ENCODE measurements around the gene PARP16. TPM values are rescaled to one million over a fixed set of nuclear protein-coding genes. Genes with fewer than 3 reads are reported as not detected.
A peak's percentile ranks its signal among the peaks of the same experiment; 100 is the strongest.

Gene PARP16
- total and polyA plus RNA-seq, 7 donors, result 2.8 to 6.3 (median 4.3) TPM

DNA sequence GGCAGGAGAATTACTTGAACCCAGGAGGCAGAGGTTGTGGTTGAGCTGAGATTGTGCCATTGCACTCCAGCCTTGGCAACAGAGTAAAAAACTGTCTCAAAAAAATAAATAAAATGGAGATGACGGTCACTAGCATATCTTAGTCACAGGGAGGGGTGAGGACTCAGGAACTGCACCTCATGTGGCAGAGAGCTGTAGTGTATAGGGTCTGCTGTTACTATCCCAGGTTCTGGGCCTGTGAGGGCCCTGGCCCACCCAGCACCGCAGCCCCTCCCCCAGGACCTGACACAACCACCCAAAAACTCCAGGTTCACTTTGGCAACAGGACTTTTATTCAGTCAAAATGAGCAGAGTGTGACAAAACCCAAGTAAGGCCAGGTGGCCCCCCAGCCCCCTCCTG, 40.1 kb upstream of the PARP16 start:
- no peaks in the 10 kb centered on the region for H3K27me3 ChIP-seq (ENCODE audit: insufficient read depth in 3 of 3, low read length in 2 of 3)
- H3K9me3 ChIP-seq, result no peaks in the 10 kb centered on the region
- no peak overlapping the region for H3K4me3 ChIP-seq
- TF ChIP-seq, protein P1, sequence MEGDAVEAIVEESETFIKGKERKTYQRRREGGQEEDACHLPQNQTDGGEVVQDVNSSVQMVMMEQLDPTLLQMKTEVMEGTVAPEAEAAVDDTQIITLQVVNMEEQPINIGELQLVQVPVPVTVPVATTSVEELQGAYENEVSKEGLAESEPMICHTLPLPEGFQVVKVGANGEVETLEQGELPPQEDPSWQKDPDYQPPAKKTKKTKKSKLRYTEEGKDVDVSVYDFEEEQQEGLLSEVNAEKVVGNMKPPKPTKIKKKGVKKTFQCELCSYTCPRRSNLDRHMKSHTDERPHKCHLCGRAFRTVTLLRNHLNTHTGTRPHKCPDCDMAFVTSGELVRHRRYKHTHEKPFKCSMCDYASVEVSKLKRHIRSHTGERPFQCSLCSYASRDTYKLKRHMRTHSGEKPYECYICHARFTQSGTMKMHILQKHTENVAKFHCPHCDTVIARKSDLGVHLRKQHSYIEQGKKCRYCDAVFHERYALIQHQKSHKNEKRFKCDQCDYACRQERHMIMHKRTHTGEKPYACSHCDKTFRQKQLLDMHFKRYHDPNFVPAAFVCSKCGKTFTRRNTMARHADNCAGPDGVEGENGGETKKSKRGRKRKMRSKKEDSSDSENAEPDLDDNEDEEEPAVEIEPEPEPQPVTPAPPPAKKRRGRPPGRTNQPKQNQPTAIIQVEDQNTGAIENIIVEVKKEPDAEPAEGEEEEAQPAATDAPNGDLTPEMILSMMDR (IDR thresholded peaks at IDR 0.05), result no peak
- H3K36me3 ChIP-seq (ENCODE audit: insufficient read depth in 1 of 2, low read depth in 1 of 2), result no peaks in the 10 kb centered on the region
- no peak for ATAC-seq
- peak in 1 of 2 donors; percentile 28 for DNase-seq
- 87 to 94% (median 90%) methylated on average over 2 of the region's 2 CpGs for WGBS, 3 donors
- H3K4me1 ChIP-seq, result peaks cover 8% of the 10 kb centered on the region
- intact Hi-C loops (cut with DNase I), result loop anchor here in 1 of 2 donors (2.0 kb wide), 1 partner anchor 48 kb away; no protein-coding TSS in a partner anchor
- H3K27ac ChIP-seq, result no peak overlapping the region

DNA sequence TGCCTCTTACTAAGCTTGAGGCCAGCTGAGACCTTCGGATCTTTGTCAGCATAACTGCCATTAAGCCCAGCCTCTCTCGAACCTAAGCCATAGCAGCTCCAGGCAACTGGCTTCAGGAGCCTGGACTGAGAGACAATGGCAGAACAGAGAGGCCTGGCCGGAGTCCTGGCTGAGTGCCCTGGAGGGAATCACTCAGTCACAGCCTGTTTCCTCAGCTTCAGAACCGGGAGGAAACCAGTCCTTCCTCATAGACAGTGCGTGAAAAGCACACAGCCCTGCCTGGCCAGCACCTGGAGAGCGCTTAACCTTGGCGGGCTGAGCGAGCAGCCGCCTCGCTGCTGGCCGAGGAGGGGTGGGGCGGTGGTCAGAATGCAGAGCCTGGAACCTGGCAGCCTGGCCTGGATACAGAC, 39.4 kb upstream of the PARP16 start:
- DNase-seq (peak in 1 of 2 donors; percentile 54), ATAC-seq (peak in 2 of 4 donors; percentile 26 to 49)
- TF ChIP-seq, protein P1 (IDR thresholded peaks at IDR 0.05), result no peak
- intact Hi-C loops (cut with DNase I), result loop anchor here in 1 of 2 donors (2.0 kb wide), 1 partner anchor 49 kb away; no protein-coding TSS in a partner anchor
- Histone ChIP-seq H3K27ac (no peak overlapping the region), H3K27me3 (ENCODE audit: insufficient read depth in 3 of 3, low read length in 2 of 3) (no peaks in the 10 kb centered on the region), H3K36me3 (ENCODE audit: insufficient read depth in 1 of 2, low read depth in 1 of 2) (no peaks in the 10 kb centered on the region), H3K4me3 (no peak overlapping the region), H3K4me1 (peaks cover 8% of the 10 kb centered on the region), H3K9me3 (no peaks in the 10 kb centered on the region)
- WGBS, 3 donors, result 46 to 48% (median 47%) methylated on average over 12 of the region's 12 CpGs

DNA sequence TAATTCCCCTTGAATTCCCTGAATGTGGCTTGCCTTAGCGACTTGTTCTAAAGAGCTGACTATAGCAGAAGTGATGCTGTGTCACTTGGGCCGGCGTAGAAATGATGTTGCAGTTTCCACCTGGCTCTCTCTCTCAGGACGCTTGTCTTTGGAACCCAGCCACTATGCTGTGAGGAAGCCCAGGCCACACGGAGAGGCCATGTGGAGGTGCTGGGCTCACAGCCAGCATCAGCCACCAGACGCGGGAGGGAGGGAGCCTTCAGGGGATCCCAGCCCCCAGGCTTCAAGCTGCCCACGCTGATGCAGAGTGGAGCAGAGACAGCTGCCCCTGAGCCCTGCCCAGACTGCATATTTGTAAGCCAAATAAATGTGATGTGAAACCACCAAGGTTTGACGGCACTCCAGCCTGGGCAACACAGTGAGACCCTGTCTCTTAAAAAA, 36.4 kb upstream of the PARP16 start:
- H3K27ac ChIP-seq, result peak overlapping the region; percentile 46
- 1 to 4% (median 2%) methylated on average over 9 of the region's 9 CpGs for WGBS, 3 donors
- H3K27me3 ChIP-seq (ENCODE audit: insufficient read depth in 3 of 3, low read length in 2 of 3), result no peaks in the 10 kb centered on the region
- DNase-seq, result peak in 1 of 2 donors; percentile 46
- intact Hi-C loops (cut with DNase I), result no loop called here
- H3K9me3 ChIP-seq, result no peaks in the 10 kb centered on the region
- peak in 3 of 4 donors; percentile 40 to 87 (median 76) for ATAC-seq
- H3K4me3 ChIP-seq, result no peak overlapping the region
- TF ChIP-seq, protein P1 (IDR thresholded peaks at IDR 0.05), result no peak
- H3K4me1 ChIP-seq, result peaks cover 8% of the 10 kb centered on the region
- no peaks in the 10 kb centered on the region for H3K36me3 ChIP-seq (ENCODE audit: insufficient read depth in 1 of 2, low read depth in 1 of 2)

DNA sequence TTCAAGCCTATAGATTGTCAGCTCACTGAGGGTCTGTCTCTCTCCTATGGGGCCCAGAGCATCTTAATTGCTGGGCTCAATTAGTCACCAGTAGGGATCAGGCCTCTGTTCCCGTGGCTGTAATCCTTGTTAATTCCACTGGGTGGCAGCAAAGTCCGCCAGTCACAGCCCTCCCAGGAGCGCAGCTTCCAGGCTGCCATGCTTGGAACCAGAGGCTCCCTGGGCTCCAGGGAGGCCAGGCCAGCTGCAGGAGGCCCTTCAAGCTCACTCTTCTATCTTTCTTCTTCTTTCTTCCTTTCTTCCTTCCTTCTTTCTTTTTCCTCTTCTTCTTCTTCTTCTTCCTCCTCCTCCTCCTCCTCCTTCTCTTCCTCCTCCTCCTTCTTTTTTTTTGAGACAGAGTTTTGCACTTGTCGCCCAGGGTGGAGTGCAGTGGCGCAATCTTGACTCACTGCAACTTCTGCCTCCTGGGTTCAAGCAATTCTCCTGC, 32.2 kb upstream of the PARP16 start:
- no peak overlapping the region for H3K27ac ChIP-seq
- peak; percentile 78 to 86 for DNase-seq
- H3K4me3 ChIP-seq, result no peak overlapping the region
- peak; percentile 92 to 99 (median 94) for ATAC-seq
- 33 to 37% (median 34%) methylated on average over 5 of the region's 5 CpGs for whole genome bisulfite sequencing, 3 donors
- H3K9me3 ChIP-seq, result no peaks in the 10 kb centered on the region
- H3K27me3 ChIP-seq (ENCODE audit: insufficient read depth in 3 of 3, low read length in 2 of 3), result no peaks in the 10 kb centered on the region
- intact Hi-C loops (cut with DNase I), result loop anchor here (1.0 kb wide), 1 partner anchor 66 kb away; no protein-coding TSS in a partner anchor
- peaks cover 8% of the 10 kb centered on the region for H3K4me1 ChIP-seq
- TF ChIP-seq, protein P1 (IDR thresholded peaks at IDR 0.05), result peak; percentile 96
- no peaks in the 10 kb centered on the region for H3K36me3 ChIP-seq (ENCODE audit: insufficient read depth in 1 of 2, low read depth in 1 of 2)
